H1 (cell line): ENCODE data around the gene SERPINF2. TPM values are rescaled to one million over a fixed set of nuclear protein-coding genes. Genes with fewer than 3 reads are reported as not detected.
A peak's percentile ranks its signal among the peaks of the same experiment; 100 is the strongest.

Source experiments
- CTCF ChIA-PET: fragments of 300-600 bp; sonication (Branson Sonifier 250); formaldehyde crosslinking; loops from one replicate; lab custom pipeline; 2021; ENCODE audit not compliant: partially characterized antibody; lab: Charles Lee
- POLR2A ChIA-PET: fragments of 300-600 bp; sonication (Branson Sonifier 250); formaldehyde crosslinking; loops from one replicate; lab custom pipeline; 2021; ENCODE audit warnings: inconsistent platforms; ENCODE audit not compliant: partially characterized antibody; lab: Charles Lee
- DNase-seq, 2 experiments: peaks; one replicate each; pipeline versions ENCODE4 v3.0.0 to v3.0.0-alpha.2; 2010 to 2022; ENCODE audit warnings: low spot score in 2 of 2, low read depth in 1 of 2, mixed read lengths in 1 of 2
- FAIRE-seq: peaks from 2 replicates; lab custom pipeline; 2011; peaks lifted over from hg19 to GRCh38; lab: Jason Lieb, UNC
- H2AFZ ChIP-seq: 2 replicates; pipeline ENCODE4 v1.8.1; 2012; ENCODE audit warnings: low read length, inconsistent platforms
- H2AK5ac ChIP-seq: 2 replicates; pipeline ENCODE4 v1.6.1; 2013; ENCODE audit warnings: low read depth, low read length
- H2BK120ac ChIP-seq: replicated peaks from 2 replicates; pipeline ENCODE3; 2013; ENCODE audit warnings: low read depth, low read length, inconsistent platforms
- H2BK12ac ChIP-seq: 2 replicates; pipeline ENCODE4 v1.6.1; 2013; ENCODE audit warnings: low read depth, low read length
- H2BK15ac ChIP-seq: 2 replicates; pipeline ENCODE4 v1.6.1; 2013; ENCODE audit warnings: low read length
- H2BK20ac ChIP-seq: 2 replicates; pipeline ENCODE4 v1.6.1; 2013; ENCODE audit warnings: low read length
- H2BK5ac ChIP-seq: 2 replicates; pipeline ENCODE4 v1.6.1; 2013; ENCODE audit warnings: low read depth, low read length
- H3K14ac ChIP-seq: 2 replicates; pipeline ENCODE4 v1.6.1; 2013; ENCODE audit warnings: inconsistent platforms; ENCODE audit not compliant: insufficient read length
- H3K18ac ChIP-seq: 2 replicates; pipeline ENCODE4 v1.6.1; 2013; ENCODE audit warnings: low read length; ENCODE audit errors: extremely low read depth
- H3K23ac ChIP-seq: 2 replicates; pipeline ENCODE4 v1.6.1; 2013; ENCODE audit warnings: inconsistent platforms; ENCODE audit not compliant: insufficient read length
- H3K23me2 ChIP-seq: 2 replicates; pipeline ENCODE4 v1.6.1; 2013; ENCODE audit warnings: low read depth, low read length
- H3K27ac ChIP-seq: 2 replicates; pipeline ENCODE4 v1.6.1; 2011; ENCODE audit warnings: low read depth, low read length, inconsistent platforms
- H3K27me3 ChIP-seq, 4 experiments: replicated peaks in 1 of 4; 1 replicate in 1 of 4; 2 replicates in 3 of 4; pipeline versions ENCODE4 v1.6.1 to v1.8.1; 2011 to 2013; ENCODE audit warnings: low read length in 3 of 4, mild to moderate bottlenecking in 3 of 4, inconsistent platforms in 2 of 4, mixed read lengths in 2 of 4, moderate library complexity in 1 of 4; ENCODE audit not compliant: control insufficient read depth in 3 of 4, insufficient read depth in 3 of 4; ENCODE audit errors: extremely low read depth in 1 of 4
- H3K36me3 ChIP-seq, 4 experiments: 2 replicates each; pipeline versions ENCODE4 v1.6.1 to v1.8.1; 2011 to 2013; ENCODE audit warnings: mild to moderate bottlenecking in 4 of 4, low read length in 3 of 4, moderate library complexity in 2 of 4, control low read depth in 1 of 4, inconsistent platforms in 1 of 4; ENCODE audit not compliant: insufficient read depth in 4 of 4, control insufficient read depth in 2 of 4
- H3K4ac ChIP-seq: replicated peaks from 2 replicates; pipeline ENCODE3; 2013; ENCODE audit warnings: low read length, low read depth, mixed read lengths, inconsistent platforms; ENCODE audit not compliant: insufficient read length
- H3K4me1 ChIP-seq, 4 experiments: replicated peaks in 1 of 4; 1 replicate in 1 of 4; 2 replicates in 3 of 4; pipeline versions ENCODE4 v1.6.1 to v1.8.1; 2011 to 2013; ENCODE audit warnings: low read length in 3 of 4, inconsistent platforms in 2 of 4, mixed read lengths in 1 of 4; ENCODE audit not compliant: insufficient read depth in 4 of 4, control insufficient read depth in 3 of 4
- H3K4me2 ChIP-seq, 2 experiments: 2 replicates each; pipeline versions ENCODE4 v1.6.1 to v1.8.1; 2011 to 2013; ENCODE audit warnings: low read depth in 2 of 2, low read length in 2 of 2, control low read depth in 1 of 2, inconsistent platforms in 1 of 2, mild to moderate bottlenecking in 1 of 2; ENCODE audit not compliant: insufficient read depth in 1 of 2
- H3K4me3 ChIP-seq, 4 experiments: fragments of 200-600, 300-600 bp in 1 of 4; sonication (generic), shearing (Covaris generic), sonication (Bioruptor Twin) in 1 of 4; 2 replicates each; pipeline versions ENCODE4 v1.5.1 to v1.8.1; 2011 to 2016; ENCODE audit warnings: low read length in 4 of 4, low read depth in 3 of 4, control low read depth in 2 of 4, inconsistent platforms in 2 of 4, mild to moderate bottlenecking in 2 of 4, mixed read lengths in 1 of 4, moderate library complexity in 1 of 4; ENCODE audit not compliant: insufficient read depth in 2 of 4; ENCODE audit errors: extremely low read depth in 1 of 4
- H3K56ac ChIP-seq: replicated peaks from 2 replicates; pipeline ENCODE3; 2013; ENCODE audit warnings: low read depth, mild to moderate bottlenecking, mixed read lengths, low read length, inconsistent platforms; ENCODE audit not compliant: insufficient read length
- H3K79me1 ChIP-seq: 2 replicates; pipeline ENCODE4 v1.6.1; 2013; ENCODE audit warnings: low read depth, low read length, control low read depth
- H3K79me2 ChIP-seq, 2 experiments: 2 replicates each; pipeline versions ENCODE4 v1.6.1 to v1.8.1; 2012 to 2013; ENCODE audit warnings: low read length in 2 of 2, mild to moderate bottlenecking in 2 of 2, inconsistent platforms in 1 of 2; ENCODE audit not compliant: insufficient read depth in 2 of 2, control insufficient read depth in 1 of 2
- H3K9ac ChIP-seq, 4 experiments: replicated peaks in 1 of 4; 1 replicate in 1 of 4; 2 replicates in 3 of 4; pipeline versions ENCODE4 v1.6.1 to v1.8.1; 2011 to 2013; ENCODE audit warnings: low read depth in 3 of 4, low read length in 3 of 4, control low read depth in 2 of 4, mild to moderate bottlenecking in 2 of 4, moderate library complexity in 2 of 4, inconsistent platforms in 1 of 4; ENCODE audit errors: extremely low read depth in 1 of 4
- H3K9me3 ChIP-seq, 2 experiments: 2 replicates each; pipeline versions ENCODE4 v1.6.1 to v1.8.1; 2012 to 2013; ENCODE audit warnings: mild to moderate bottlenecking in 2 of 2, moderate library complexity in 2 of 2, control low read depth in 1 of 2, inconsistent platforms in 1 of 2, low read depth in 1 of 2, low read length in 1 of 2, mixed read lengths in 1 of 2; ENCODE audit not compliant: insufficient read depth in 2 of 2
- H4K20me1 ChIP-seq, 2 experiments: replicated peaks in 1 of 2; 2 replicates each; pipeline versions ENCODE3 to v1.8.1; 2011 to 2013; ENCODE audit warnings: inconsistent platforms in 2 of 2, low read length in 2 of 2, mild to moderate bottlenecking in 1 of 2; ENCODE audit not compliant: insufficient read depth in 2 of 2, control insufficient read depth in 1 of 2
- H4K5ac ChIP-seq: 2 replicates; pipeline ENCODE4 v1.6.1; 2013; ENCODE audit warnings: low read length, low read depth, mixed read lengths, inconsistent platforms; ENCODE audit not compliant: insufficient read length
- H4K8ac ChIP-seq: 2 replicates; pipeline ENCODE4 v1.8.0; 2013; ENCODE audit warnings: mild to moderate bottlenecking, moderate library complexity, low read length, inconsistent platforms; ENCODE audit not compliant: insufficient read depth; ENCODE audit errors: extremely low read depth
- H4K91ac ChIP-seq: replicated peaks from 2 replicates; pipeline ENCODE3; 2013; ENCODE audit warnings: low read length, mixed read lengths, inconsistent platforms; ENCODE audit not compliant: insufficient read length
- BCL11A ChIP-seq, 2 experiments: IDR thresholded peaks; one replicate each; pipeline ENCODE4 v1.6.1; 2011; ENCODE audit warnings: low read depth in 2 of 2, low read length in 2 of 2, mild to moderate bottlenecking in 2 of 2
- JUN ChIP-seq: IDR thresholded peaks from 2 replicates; pipeline ENCODE4 v1.6.1; 2011; ENCODE audit warnings: low read depth, mild to moderate bottlenecking, improper control_type of control experiment, low read length
- KDM4A ChIP-seq: IDR thresholded peaks from one replicate; pipeline ENCODE4 v1.7.1; 2012; ENCODE audit warnings: low read depth, mild to moderate bottlenecking, moderate library complexity, low read length, inconsistent platforms; ENCODE audit not compliant: severe bottlenecking
- MAFK ChIP-seq: IDR thresholded peaks from 2 replicates; pipeline ENCODE4 v1.6.1; 2012; ENCODE audit warnings: low read depth, mild to moderate bottlenecking, improper control_type of control experiment, low read length
- SUZ12 ChIP-seq: fragments of 200-600 bp; sonication (generic); IDR thresholded peaks from 2 replicates; pipeline ENCODE4 v1.6.1; 2012; ENCODE audit warnings: mild to moderate bottlenecking, inconsistent platforms, low read length, moderate library complexity, mixed read lengths
- WGBS, 2 experiments: shearing (Covaris generic) in 1 of 2; methylation state at CpG; one replicate each; pipeline versions ENCODE4 v1.1.6 to v1.1.7; 2013 to 2015; ENCODE audit warnings: low lambda C conversion rate in 2 of 2, mixed read lengths in 2 of 2, inconsistent platforms in 1 of 2, low coverage in 1 of 2, missing lambda C conversion rate in 1 of 2; ENCODE audit not compliant: insufficient replicate concordance in 2 of 2, insufficient coverage in 1 of 2, insufficient read length in 1 of 2; ENCODE audit errors: extremely low coverage in 1 of 2, missing lambda C conversion rate in 1 of 2; 5-methylcytosine and 5-hydroxymethylcytosine counted together
- polyA plus RNA-seq, 7 experiments: library from polyadenylated mRNA; depleted of rRNA in 3 of 7; stranded (reverse) in 5 of 7; unstranded in 2 of 7; fragments of >200 nt in 5 of 7; fragments of 200-250 nt in 2 of 7; gene quantifications; 1 replicate in 5 of 7; 2 replicates in 1 of 7; 4 replicates in 1 of 7; pipeline versions ENCODE4 v1.2.1 to v1.2.3, GENCODE V29; 2011 to 2013; ENCODE audit warnings: missing spikeins in 2 of 7, mixed read lengths in 2 of 7
- total RNA-seq: library from RNA; stranded (reverse); fragmentation: NEBNext Ultra II Directional; extraction: Animal tissue kit (Norgen Biotek cat#: 25700); gene quantifications from 2 replicates; pipeline ENCODE4 v1.2.1, GENCODE V29; 2021

Gene SERPINF2
- total and polyA plus RNA-seq, 2 of the 8 experiments (the other 6 are each of a cell fraction or from before 2014, with no cell fraction given): 1.8 to 3.2 TPM

GRCh38 chr17:1762233-1762900, 19.7 kb downstream of the SERPINF2 start:
- Histone ChIP-seq H3K14ac (peak overlapping the region; percentile 34), H2BK12ac (peak overlapping the region; percentile 62; the same call in 1 of the 2 replicates), H3K9me3 (no peaks in the 10 kb centered on the region), H3K79me1 (no peaks in the 10 kb centered on the region), H4K5ac (peak overlapping the region; percentile 38), H3K36me3 (no peaks in the 10 kb centered on the region), H2BK5ac (peak overlapping the region; percentile 80; the same call in 1 of the 2 replicates), H3K27me3 (no peaks in the 10 kb centered on the region; a peak in 2 of 7 replicates), H3K9ac (peak overlapping the region in 1 of 4 experiments; percentile 1; a peak in 3 of 7 replicates), H3K4me1 (peaks cover 0 to 25% (median 21%) of the 10 kb centered on the region in 4 experiments; a peak in 6 of 7 replicates), H4K8ac (peak overlapping the region; percentile 66; the same call in 1 of the 2 replicates), H4K91ac (peak overlapping the region; percentile 91), H3K23me2 (peaks cover 9% of the 10 kb centered on the region; the same call in 1 of the 2 replicates), H3K4me2 (peak overlapping the region; percentile 65 to 86), H3K79me2 (no peaks in the 10 kb centered on the region), H2BK120ac (peak overlapping the region; percentile 90), H3K4ac (peak overlapping the region; percentile 57), H3K4me3 (peak overlapping the region; percentile 26 to 54 (median 38); a peak in 6 of 8 replicates), H3K27ac (no peak overlapping the region; the same call in 1 of the 2 replicates), H2AFZ (peak overlapping the region; percentile 6; the same call in 1 of the 2 replicates), H4K20me1 (no peaks in the 10 kb centered on the region), H3K23ac (no peak overlapping the region), H2BK15ac (peak overlapping the region; percentile 95), H2AK5ac (peak overlapping the region; percentile 75; the same call in 1 of the 2 replicates), H2BK20ac (peak overlapping the region; percentile 90), H3K56ac (no peak overlapping the region), H3K18ac (peak overlapping the region; percentile 87)
- 42% methylated on average over 17 of the region's 21 CpGs; no CpG with 5 or more reads in 1 of the 2 experiments for WGBS, 2 experiments
- ChIA-PET POLR2A (interaction anchor here (0.6 to 3.2 kb wide), 22 partner anchors 8 to 113 kb away, joined by 3 to 31 read pairs (median 5); partner anchors contain the start of genes RILP, TLCD2 and WDR81), CTCF (interaction anchor here (1.0 to 2.7 kb wide), 8 partner anchors 8 to 94 kb away, joined by 3 to 29 read pairs (median 6); partner anchors contain the start of gene WDR81)
- FAIRE-seq (no peak), DNase-seq (no peak)
- TF ChIP-seq KDM4A (no peak), BCL11A (IDR thresholded peaks at IDR 0.05; ENCODE audit: low read depth in 2 of 2, low read length in 2 of 2) (no peak), JUN (no peak), SUZ12 (no peak), MAFK (no peak)
